ENCODE data around the gene SNAP29. TPM values are rescaled to one million over a fixed set of nuclear protein-coding genes. Genes with fewer than 3 reads are reported as not detected.
"Not testable (repeated sequence)": the region's sequence is repeated elsewhere in the genome, so short reads cannot be mapped to it uniquely, and the experiment has no call there.

SNAP29 gene
- total RNA-seq, 1 experiment from 2014 or later: 23.9 TPM

- Histone ChIP-seq H3K9me3 (ENCODE audit: low read length) (no peaks in the 10 kb centered on the region), H3K9me2 (replicated peaks; ENCODE audit: low read length) (no peaks in the 10 kb centered on the region), H4K20me1 (ENCODE audit: low read length) (no peaks in the 10 kb centered on the region), H3K4me1 (ENCODE audit: insufficient read depth, low read length) (no peaks in the 10 kb centered on the region), H3K9ac (ENCODE audit: low read length) (no peak overlapping the region), H3K36me3 (ENCODE audit: low read depth, low read length) (no peaks in the 10 kb centered on the region; the same call in 1 of the 2 replicates), H3K4me2 (ENCODE audit: low read length) (no peak overlapping the region), H2AFZ (ENCODE audit: low read length) (no peak overlapping the region), H3K79me2 (ENCODE audit: low read length) (no peaks in the 10 kb centered on the region), H3F3A (ENCODE audit: low read length, unreplicated experiment) (no peaks in the 10 kb centered on the region), H3K4me3 (ENCODE audit: low read length) (no peak overlapping the region), H3K27me3 (ENCODE audit: low read length) (no peaks in the 10 kb centered on the region), H3K27ac (ENCODE audit: low read length) (no peak overlapping the region)
- intact Hi-C loops (cut with micrococcal nuclease): no loop called here
- CTCF ChIA-PET: no interaction called here
- POLR2A ChIA-PET (ENCODE audit: unreplicated experiment): no interaction called here
- ATAC-seq (no peak), DNase-seq (no peak)
- TF ChIP-seq CTCF (conservative IDR thresholded peaks at IDR 0.05; ENCODE audit: low read depth, low read length) (no peak), EZH2phosphoT487 (IDR thresholded peaks at IDR 0.05; ENCODE audit: borderline replicate concordance, low read length) (no peak), EZH2 (IDR thresholded peaks at IDR 0.05; ENCODE audit: low read length, unreplicated experiment) (no peak)
- BruUV-seq (replicated peaks): no TSS peak
Observed at GRCh38 chr22:20822240-20822639, 36.6 kb upstream of the SNAP29 start.

- intact Hi-C loops (cut with micrococcal nuclease): no loop called here
- no peak overlapping the region for H3K27ac ChIP-seq (ENCODE audit: low read length)
- no peak overlapping the region for H3K4me2 ChIP-seq (ENCODE audit: low read length)
- no peaks in the 10 kb centered on the region for H3K9me2 ChIP-seq (replicated peaks; ENCODE audit: low read length)
- no peaks in the 10 kb centered on the region for H4K20me1 ChIP-seq (ENCODE audit: low read length)
- no peak for DNase-seq
- no peak for ATAC-seq
- H3K4me1 ChIP-seq (ENCODE audit: insufficient read depth, low read length): no peaks in the 10 kb centered on the region
- POLR2A ChIA-PET (ENCODE audit: unreplicated experiment): no interaction called here
- H3K4me3 ChIP-seq (ENCODE audit: low read length): no peak overlapping the region
- TF ChIP-seq EZH2phosphoT487 (IDR thresholded peaks at IDR 0.05; ENCODE audit: borderline replicate concordance, low read length) (no peak), EZH2 (IDR thresholded peaks at IDR 0.05; ENCODE audit: low read length, unreplicated experiment) (no peak), CTCF (conservative IDR thresholded peaks at IDR 0.05; ENCODE audit: low read depth, low read length) (no peak)
- H3K27me3 ChIP-seq (ENCODE audit: low read length): no peaks in the 10 kb centered on the region
- H3K79me2 ChIP-seq (ENCODE audit: low read length): no peaks in the 10 kb centered on the region
- no peaks in the 10 kb centered on the region for H3K36me3 ChIP-seq (ENCODE audit: low read depth, low read length)
- BruUV-seq (replicated peaks): no TSS peak
- H3F3A ChIP-seq (ENCODE audit: low read length, unreplicated experiment): no peaks in the 10 kb centered on the region
- H3K9ac ChIP-seq (ENCODE audit: low read length): no peak overlapping the region
- CTCF ChIA-PET: no interaction called here
- H3K9me3 ChIP-seq (ENCODE audit: low read length): no peaks in the 10 kb centered on the region
- H2AFZ ChIP-seq (ENCODE audit: low read length): no peak overlapping the region
Observed at GRCh38 chr22:20823264-20823663, 35.5 kb upstream of the SNAP29 start.

- H3K79me2 ChIP-seq (ENCODE audit: low read length); H3K9ac ChIP-seq (ENCODE audit: low read length); POLR2A ChIA-PET (ENCODE audit: unreplicated experiment); H4K20me1 ChIP-seq (ENCODE audit: low read length); DNase-seq; BruUV-seq (replicated peaks); H3K4me1 ChIP-seq (ENCODE audit: insufficient read depth, low read length); H3K9me3 ChIP-seq (ENCODE audit: low read length); ATAC-seq; H3K9me2 ChIP-seq (replicated peaks; ENCODE audit: low read length); H3K27me3 ChIP-seq (ENCODE audit: low read length); H3K4me2 ChIP-seq (ENCODE audit: low read length); H3K4me3 ChIP-seq (ENCODE audit: low read length); H2AFZ ChIP-seq (ENCODE audit: low read length); H3K36me3 ChIP-seq (ENCODE audit: low read depth, low read length); CTCF ChIA-PET; H3F3A ChIP-seq (ENCODE audit: low read length, unreplicated experiment); intact Hi-C loops (cut with micrococcal nuclease); H3K27ac ChIP-seq (ENCODE audit: low read length): not testable (repeated sequence)
Observed at GRCh38 chr22:20825216-20825615, 33.6 kb upstream of the SNAP29 start.

All from PC-3 (cell line).